Neural progenitor cell (in vitro differentiated cells): ENCODE results near the gene MAP2. TPM values are rescaled to one million over a fixed set of nuclear protein-coding genes. Genes with fewer than 3 reads are reported as not detected.

ENCODE experiments used
- DNase-seq: peaks from one replicate; pipeline ENCODE4 v3.0.0-alpha.2; 2016; ENCODE audit warnings: low spot score
- H2AFZ ChIP-seq: fragments of 200-600 bp; sonication (generic); replicated peaks from 2 replicates; pipeline ENCODE4 v1.6.1; 2016; ENCODE audit warnings: antibody characterized with exemption
- H3F3A ChIP-seq: fragments of 200-600 bp; sonication (generic); 2 replicates; pipeline ENCODE4 v1.6.1; 2016; ENCODE audit warnings: antibody characterized with exemption, low read depth
- H3K27ac ChIP-seq: fragments of 200-600 bp; sonication (generic); 2 replicates; pipeline ENCODE4 v1.5.1; 2016; ENCODE audit warnings: mild to moderate bottlenecking
- H3K27me3 ChIP-seq: fragments of 200-600 bp; sonication (generic); 2 replicates; pipeline ENCODE4 v1.6.1; 2016; ENCODE audit warnings: mild to moderate bottlenecking, moderate library complexity
- H3K36me3 ChIP-seq: fragments of 200-600 bp; sonication (generic); 2 replicates; pipeline ENCODE4 v1.5.1; 2016
- H3K4me1 ChIP-seq: fragments of 200-600 bp; sonication (generic); 2 replicates; pipeline ENCODE4 v1.6.1; 2016; ENCODE audit warnings: mixed run types
- H3K4me2 ChIP-seq: fragments of 200-600 bp; sonication (generic); 2 replicates; pipeline ENCODE4 v1.6.1; 2016
- H3K4me3 ChIP-seq: fragments of 200-600 bp; sonication (generic); 2 replicates; pipeline ENCODE4 v1.5.1; 2016
- H3K79me2 ChIP-seq: fragments of 200-600 bp; sonication (generic); 2 replicates; pipeline ENCODE4 v1.6.1; 2016; ENCODE audit warnings: low read depth
- H3K9ac ChIP-seq: fragments of 200-600 bp; sonication (generic); 2 replicates; pipeline ENCODE4 v1.6.1; 2016
- H3K9me3 ChIP-seq: fragments of 200-600 bp; sonication (generic); 2 replicates; pipeline ENCODE4 v1.5.1; 2016; ENCODE audit warnings: low read depth
- H4K20me1 ChIP-seq: fragments of 200-600 bp; sonication (generic); 2 replicates; pipeline ENCODE4 v1.6.1; 2016; ENCODE audit warnings: low read depth
- H3K27ac Mint-ChIP-seq: 3 replicates; pipeline ENCODE4 v1.8.0; 2021; ENCODE audit warnings: mixed read lengths
- H3K27me3 Mint-ChIP-seq: 2 replicates; pipeline ENCODE4 v1.8.0; 2022; ENCODE audit warnings: low read depth, mild to moderate bottlenecking, inconsistent platforms, moderate library complexity, mixed read lengths; ENCODE audit not compliant: insufficient read depth
- H3K36me3 Mint-ChIP-seq: 3 replicates; pipeline ENCODE4 v1.8.0; 2021; ENCODE audit warnings: mixed read lengths
- H3K4me1 Mint-ChIP-seq: 3 replicates; pipeline ENCODE4 v1.8.0; 2021; ENCODE audit warnings: mixed read lengths
- H3K4me3 Mint-ChIP-seq: 3 replicates; pipeline ENCODE4 v1.8.0; 2021; ENCODE audit warnings: mild to moderate bottlenecking, moderate library complexity, mixed read lengths
- H3K9me3 Mint-ChIP-seq: 3 replicates; pipeline ENCODE4 v1.8.0; 2020; ENCODE audit warnings: mixed read lengths
- CTCF ChIP-seq: fragments of 200-600 bp; sonication (generic); IDR thresholded peaks from 2 replicates; pipeline ENCODE4 v1.5.1; 2017; ENCODE audit warnings: antibody characterized with exemption, mild to moderate bottlenecking
- EZH2 ChIP-seq: fragments of 200-600 bp; sonication (generic); IDR thresholded peaks from 2 replicates; pipeline ENCODE4 v1.6.1; 2017; ENCODE audit warnings: antibody characterized with exemption, mild to moderate bottlenecking, moderate library complexity
- EZH2phosphoT487 ChIP-seq: fragments of 200-600 bp; sonication (generic); IDR thresholded peaks from 2 replicates; pipeline ENCODE4 v1.6.1; 2017; ENCODE audit warnings: antibody characterized with exemption
- total RNA-seq: library from RNA; depleted of rRNA; stranded (reverse); fragments of >200 nt; gene quantifications from 2 replicates; pipeline ENCODE4 v1.2.3, GENCODE V29; 2015; ENCODE audit warnings: low replicate concordance

Gene MAP2
- total RNA-seq, 1 donor from 2014 or later = 102 TPM

- peak overlapping the region; percentile 29 for H3K4me3 ChIP-seq
- no peaks in the 10 kb centered on the region for H3K79me2 ChIP-seq
- peaks cover 35% of the 10 kb centered on the region for H3F3A ChIP-seq
- H3K27ac Mint-ChIP-seq = peak overlapping the region; percentile 99
- H2AFZ ChIP-seq = no peak overlapping the region
- H3K36me3 ChIP-seq = no peaks in the 10 kb centered on the region
- peaks cover 22% of the 10 kb centered on the region for H4K20me1 ChIP-seq
- peaks cover 49% of the 10 kb centered on the region for H3K4me1 Mint-ChIP-seq
- H3K27me3 Mint-ChIP-seq = no peaks in the 10 kb centered on the region
- peak overlapping the region; percentile 41 for H3K27ac ChIP-seq
- peaks cover 13% of the 10 kb centered on the region for H3K36me3 Mint-ChIP-seq
- H3K9me3 ChIP-seq = no peaks in the 10 kb centered on the region
- TF ChIP-seq EZH2phosphoT487 = no peak
- no peak for TF ChIP-seq CTCF
- TF ChIP-seq EZH2 = no peak
- H3K4me2 ChIP-seq = peak overlapping the region; percentile 70
- H3K4me3 Mint-ChIP-seq = peak overlapping the region; percentile 85
- H3K9me3 Mint-ChIP-seq = no peaks in the 10 kb centered on the region
- no peaks in the 10 kb centered on the region for H3K27me3 ChIP-seq
- peak; percentile 66 for DNase-seq
- no peak overlapping the region for H3K9ac ChIP-seq
- H3K4me1 ChIP-seq = peaks cover 31% of the 10 kb centered on the region
Observed at GRCh38 chr2:209579230-209579749, 155.4 kb downstream of the MAP2 start.

GRCh38 chr2:209581040-209581439 lies 157.2 kb downstream of the MAP2 start:
- Mint-ChIP-seq H3K36me3 (peaks cover 26% of the 10 kb centered on the region), H3K4me1 (peaks cover 58% of the 10 kb centered on the region), H3K9me3 (no peaks in the 10 kb centered on the region), H3K27me3 (no peaks in the 10 kb centered on the region), H3K27ac (peak overlapping the region; percentile 43), H3K4me3 (peak overlapping the region; percentile 85)
- H2AFZ ChIP-seq = no peak overlapping the region
- peaks cover 35% of the 10 kb centered on the region for H3F3A ChIP-seq
- H3K27ac ChIP-seq = no peak overlapping the region
- H3K9me3 ChIP-seq = no peaks in the 10 kb centered on the region
- H4K20me1 ChIP-seq = peaks cover 22% of the 10 kb centered on the region
- H3K9ac ChIP-seq = no peak overlapping the region
- H3K27me3 ChIP-seq = no peaks in the 10 kb centered on the region
- H3K79me2 ChIP-seq = no peaks in the 10 kb centered on the region
- no peak for DNase-seq
- H3K4me1 ChIP-seq = peaks cover 31% of the 10 kb centered on the region
- no peak overlapping the region for H3K4me3 ChIP-seq
- H3K36me3 ChIP-seq = no peaks in the 10 kb centered on the region
- no peak for TF ChIP-seq EZH2
- no peak for TF ChIP-seq EZH2phosphoT487
- TF ChIP-seq CTCF = no peak
- H3K4me2 ChIP-seq = no peak overlapping the region

GRCh38 chr2:209582281-209582680 lies 158.4 kb downstream of the MAP2 start:
- peaks cover 22% of the 10 kb centered on the region for H4K20me1 ChIP-seq
- H3K4me2 ChIP-seq = no peak overlapping the region
- no peaks in the 10 kb centered on the region for H3K9me3 ChIP-seq
- no peak overlapping the region for H3K4me3 ChIP-seq
- no peak overlapping the region for H2AFZ ChIP-seq
- Mint-ChIP-seq H3K36me3 (peaks cover 38% of the 10 kb centered on the region), H3K27me3 (no peaks in the 10 kb centered on the region), H3K4me3 (peak overlapping the region; percentile 85), H3K4me1 (peaks cover 62% of the 10 kb centered on the region), H3K27ac (no peak overlapping the region), H3K9me3 (no peaks in the 10 kb centered on the region)
- no peaks in the 10 kb centered on the region for H3K36me3 ChIP-seq
- DNase-seq = no peak
- no peak overlapping the region for H3K27ac ChIP-seq
- H3K27me3 ChIP-seq = no peaks in the 10 kb centered on the region
- TF ChIP-seq EZH2 = no peak
- no peak overlapping the region for H3K9ac ChIP-seq
- peaks cover 30% of the 10 kb centered on the region for H3K4me1 ChIP-seq
- H3K79me2 ChIP-seq = no peaks in the 10 kb centered on the region
- peaks cover 26% of the 10 kb centered on the region for H3F3A ChIP-seq

GRCh38 chr2:209584472-209584871 lies 160.6 kb downstream of the MAP2 start:
- H3K4me2 ChIP-seq = no peak overlapping the region
- H3K27ac Mint-ChIP-seq = peak overlapping the region; percentile 8

More at GRCh38 chr2:209584472-209584871, 160.6 kb downstream of the MAP2 start:
- no peaks in the 10 kb centered on the region for H3K9me3 ChIP-seq
- peaks cover 2% of the 10 kb centered on the region for H4K20me1 ChIP-seq
- H3K4me1 ChIP-seq = peaks cover 8% of the 10 kb centered on the region
- no peak overlapping the region for H3K4me3 ChIP-seq
- no peak overlapping the region for H3K27ac ChIP-seq
- Mint-ChIP-seq H3K36me3 (peaks cover 48% of the 10 kb centered on the region), H3K4me3 (peak overlapping the region; percentile 16), H3K27me3 (no peaks in the 10 kb centered on the region), H3K4me1 (peaks cover 47% of the 10 kb centered on the region), H3K9me3 (no peaks in the 10 kb centered on the region)
- no peaks in the 10 kb centered on the region for H3K79me2 ChIP-seq
- TF ChIP-seq CTCF (no peak), EZH2 (no peak), EZH2phosphoT487 (no peak)
- no peaks in the 10 kb centered on the region for H3K27me3 ChIP-seq
- no peak overlapping the region for H2AFZ ChIP-seq
- no peak for DNase-seq
- H3K9ac ChIP-seq = no peak overlapping the region
- peaks cover 5% of the 10 kb centered on the region for H3F3A ChIP-seq
- no peaks in the 10 kb centered on the region for H3K36me3 ChIP-seq
